WTC11 (cell line): ENCODE data around the gene CEP131. TPM values are rescaled to one million over a fixed set of nuclear protein-coding genes. Genes with fewer than 3 reads are reported as not detected.

Experiments used
- ATAC-seq: fragments of 200-7000 bp; cut with Tn5 transposase; 2 replicates; pipeline ENCODE4 v1.10.0; 2021; ENCODE audit warnings: mild to moderate bottlenecking, moderate library complexity
- CTCF ChIA-PET: fragments of 300-600 bp; sonication (Branson Sonifier 250); formaldehyde crosslinking; loops from one replicate; lab custom pipeline; 2021; ENCODE audit warnings: antibody characterized with exemption; lab: Charles Lee
- POLR2A ChIA-PET: fragments of 350-600 bp; sonication (Branson Sonifier 250); formaldehyde crosslinking; loops from one replicate; lab custom pipeline; 2021; ENCODE audit warnings: antibody characterized with exemption; lab: Charles Lee
- DNase-seq: peaks from one replicate; pipeline ENCODE4 v3.0.0; 2021; ENCODE audit warnings: low spot score
- H3K27ac Mint-ChIP-seq: 2 replicates; pipeline ENCODE4 v1.8.0; 2021; ENCODE audit warnings: mixed read lengths
- H3K27me3 Mint-ChIP-seq: 2 replicates; pipeline ENCODE4 v1.8.0; 2021; ENCODE audit warnings: low read depth, mild to moderate bottlenecking, moderate library complexity, mixed read lengths
- H3K36me3 Mint-ChIP-seq: 2 replicates; pipeline ENCODE4 v1.8.0; 2021; ENCODE audit warnings: mixed read lengths
- H3K4me1 Mint-ChIP-seq: 2 replicates; pipeline ENCODE4 v1.8.0; 2022; ENCODE audit warnings: mixed read lengths
- H3K4me3 Mint-ChIP-seq: 2 replicates; pipeline ENCODE4 v1.8.0; 2021; ENCODE audit warnings: mild to moderate bottlenecking, moderate library complexity, mixed read lengths
- H3K9me3 Mint-ChIP-seq: 2 replicates; pipeline ENCODE4 v1.8.0; 2021; ENCODE audit warnings: mixed read lengths
- ATF3 ChIP-seq: sonication (generic); formaldehyde crosslinking; conservative IDR thresholded peaks from 2 replicates; pipeline ENCODE4 v1.8.1; 2022; ENCODE audit warnings: mild to moderate bottlenecking, missing genetic modification reagents
- CBFB ChIP-seq: sonication (generic); formaldehyde crosslinking; IDR thresholded peaks from 2 replicates; pipeline ENCODE4 v1.8.1; 2022; ENCODE audit warnings: mild to moderate bottlenecking, low read depth, missing genetic modification reagents
- CDX4 ChIP-seq: fragments of 250-450 bp; sonication (Bioruptor Pico); IDR thresholded peaks from 2 replicates; pipeline ENCODE4 v1.9.0; 2021; ENCODE audit warnings: moderate library complexity, mild to moderate bottlenecking, inconsistent platforms, borderline replicate concordance
- CREM ChIP-seq: sonication (generic); formaldehyde crosslinking; IDR thresholded peaks from 2 replicates; pipeline ENCODE4 v1.8.1; 2022; ENCODE audit warnings: mild to moderate bottlenecking, missing genetic modification reagents, moderate library complexity
- E2F5 ChIP-seq: sonication (generic); formaldehyde crosslinking; IDR thresholded peaks from 2 replicates; pipeline ENCODE4 v1.8.1; 2022; ENCODE audit warnings: mild to moderate bottlenecking, moderate library complexity, missing genetic modification reagents
- ELF4 ChIP-seq: sonication (generic); formaldehyde crosslinking; IDR thresholded peaks from 2 replicates; pipeline ENCODE4 v1.8.1; 2022; ENCODE audit warnings: low read depth, mild to moderate bottlenecking, moderate library complexity, missing genetic modification reagents
- EMX1 ChIP-seq: fragments of 250-450 bp; sonication (Bioruptor Pico); IDR thresholded peaks from 2 replicates; pipeline ENCODE4 v1.8.0; 2021; ENCODE audit warnings: mild to moderate bottlenecking
- ESRRA ChIP-seq: sonication (generic); formaldehyde crosslinking; IDR thresholded peaks from 2 replicates; pipeline ENCODE4 v1.8.1; 2022; ENCODE audit warnings: mild to moderate bottlenecking, missing genetic modification reagents, borderline replicate concordance
- FOXP4 ChIP-seq: sonication (generic); formaldehyde crosslinking; IDR thresholded peaks from 2 replicates; pipeline ENCODE4 v1.8.0; 2022; ENCODE audit warnings: mild to moderate bottlenecking, missing genetic modification reagents
- GTF2I ChIP-seq: fragments of 250-450 bp; sonication (Bioruptor Pico); conservative IDR thresholded peaks from 2 replicates; pipeline ENCODE4 v1.4.0; 2021; ENCODE audit warnings: mild to moderate bottlenecking
- KAT7 ChIP-seq: sonication (generic); formaldehyde crosslinking; IDR thresholded peaks from 2 replicates; pipeline ENCODE4 v1.8.1; 2023; ENCODE audit warnings: missing genetic modification reagents, mild to moderate bottlenecking, borderline replicate concordance
- MLX ChIP-seq: sonication (generic); formaldehyde crosslinking; IDR thresholded peaks from 2 replicates; pipeline ENCODE4 v1.8.1; 2023; ENCODE audit warnings: mild to moderate bottlenecking, missing genetic modification reagents, moderate library complexity
- NFATC4 ChIP-seq: fragments of 250-450 bp; sonication (Bioruptor Pico); IDR thresholded peaks from 2 replicates; pipeline ENCODE4 v1.9.0; 2021; ENCODE audit warnings: mild to moderate bottlenecking
- PREB ChIP-seq: sonication (generic); formaldehyde crosslinking; IDR thresholded peaks from 2 replicates; pipeline ENCODE4 v1.8.1; 2022; ENCODE audit warnings: mild to moderate bottlenecking, missing genetic modification reagents, moderate library complexity, borderline replicate concordance
- RELA ChIP-seq: sonication (generic); formaldehyde crosslinking; IDR thresholded peaks from 2 replicates; pipeline ENCODE4 v1.8.1; 2022; ENCODE audit warnings: missing genetic modification reagents, mild to moderate bottlenecking, borderline replicate concordance
- STAT6 ChIP-seq: sonication (generic); formaldehyde crosslinking; conservative IDR thresholded peaks from 2 replicates; pipeline ENCODE4 v1.8.1; 2023; ENCODE audit warnings: mild to moderate bottlenecking, low read depth, missing genetic modification reagents, moderate library complexity
- TEAD4 ChIP-seq: sonication (generic); formaldehyde crosslinking; IDR thresholded peaks from 2 replicates; pipeline ENCODE4 v1.8.0; 2022; ENCODE audit warnings: mild to moderate bottlenecking, missing genetic modification reagents
- ZNF121 ChIP-seq: sonication (generic); formaldehyde crosslinking; IDR thresholded peaks from 2 replicates; pipeline ENCODE4 v1.8.0; 2023; ENCODE audit warnings: missing genetic modification reagents
- ZNF232 ChIP-seq: sonication (generic); formaldehyde crosslinking; IDR thresholded peaks from 2 replicates; pipeline ENCODE4 v1.8.0; 2022; ENCODE audit warnings: mild to moderate bottlenecking, missing genetic modification reagents
- ZNF416 ChIP-seq: fragments of 250-450 bp; sonication (Bioruptor Pico); IDR thresholded peaks from 2 replicates; pipeline ENCODE4 v1.9.0; 2021; ENCODE audit warnings: mild to moderate bottlenecking, inconsistent platforms
- ZNF425 ChIP-seq: fragments of 250-450 bp; sonication (Bioruptor Pico); conservative IDR thresholded peaks from 2 replicates; pipeline ENCODE4 v1.9.0; 2021; ENCODE audit warnings: mild to moderate bottlenecking
- ZNF512 ChIP-seq: sonication (generic); formaldehyde crosslinking; IDR thresholded peaks from 2 replicates; pipeline ENCODE4 v1.8.1; 2022; ENCODE audit warnings: missing genetic modification reagents, borderline replicate concordance
- total RNA-seq: library from RNA; stranded (reverse); gene quantifications from 3 replicates; pipeline ENCODE4 v1.2.3, GENCODE V29; 2021

CEP131 gene
- total RNA-seq, 1 experiment from 2014 or later: 35.2 TPM

GRCh38 chr17:81251709-81252301 is 29.0 kb upstream of the CEP131 start:
- Mint-ChIP-seq H3K27me3 (no peaks in the 10 kb centered on the region), H3K9me3 (no peaks in the 10 kb centered on the region; the same call in 1 of the 2 replicates), H3K36me3 (0 out of 2 replicates have a peak, but pooled peaks cover 6% of the 10 kb centered on the region)
- POLR2A ChIA-PET: no interaction called here
- no peak for ATAC-seq
- TF ChIP-seq ZNF425 (no peak), ELF4 (CRISPR knock-in tag) (no peak), E2F5 (CRISPR knock-in tag) (no peak), GTF2I (CRISPR knock-in tag) (no peak), PREB (no peak), CREM (CRISPR knock-in tag) (no peak), ZNF121 (CRISPR knock-in tag) (no peak), ZNF232 (CRISPR knock-in tag) (no peak), MLX (CRISPR knock-in tag) (no peak), KAT7 (CRISPR knock-in tag) (no peak), CDX4 (CRISPR knock-in tag) (no peak), TEAD4 (CRISPR knock-in tag) (no peak), ZNF512 (CRISPR knock-in tag) (no peak), ZNF416 (CRISPR knock-in tag) (no peak), ESRRA (no peak), CBFB (CRISPR knock-in tag) (no peak), NFATC4 (CRISPR knock-in tag) (no peak)
- TF ChIP-seq, all 79 proteins: peak for 0
- peaks cover 24% of the 10 kb centered on the region for H3K4me1 Mint-ChIP-seq
- CTCF ChIA-PET: interaction anchor here (1.3 to 1.8 kb wide), 4 partner anchors 150 to 272 kb away, joined by 3 to 9 read pairs (median 5); no protein-coding TSS in a partner anchor
- no peak overlapping the region for H3K4me3 Mint-ChIP-seq
- H3K27ac Mint-ChIP-seq: no peak overlapping the region
- DNase-seq: no peak

- H3K36me3 Mint-ChIP-seq: 0 out of 2 replicates have a peak, but pooled peaks cover 6% of the 10 kb centered on the region
- H3K4me1 Mint-ChIP-seq: peaks cover 24% of the 10 kb centered on the region
- H3K9me3 Mint-ChIP-seq: no peaks in the 10 kb centered on the region; the same call in 1 of the 2 replicates
- POLR2A ChIA-PET: no interaction called here
- no peak overlapping the region for H3K27ac Mint-ChIP-seq
- DNase-seq (no peak), ATAC-seq (no peak)
- no peaks in the 10 kb centered on the region for H3K27me3 Mint-ChIP-seq
- H3K4me3 Mint-ChIP-seq: no peak overlapping the region
- CTCF ChIA-PET: interaction anchor here (1.2 to 1.8 kb wide), 5 partner anchors 150 to 272 kb away, joined by 3 to 9 read pairs (median 4); no protein-coding TSS in a partner anchor
- no peak for TF ChIP-seq FOXP4 (CRISPR knock-in tag)
- TF ChIP-seq EMX1: no peak
- no peak for TF ChIP-seq ATF3 (CRISPR knock-in tag)
- TF ChIP-seq STAT6 (CRISPR knock-in tag): no peak
- no peak for TF ChIP-seq ZNF232 (CRISPR knock-in tag)
- no peak for TF ChIP-seq RELA
Measured at GRCh38 chr17:81251094-81251708, 28.4 kb upstream of the CEP131 start.
